ENCODE data around the gene RGS9BP. TPM values are rescaled to one million over a fixed set of nuclear protein-coding genes. Genes with fewer than 3 reads are reported as not detected.
"Not testable (repeated sequence)": the region's sequence is repeated elsewhere in the genome, so short reads cannot be mapped to it uniquely, and the experiment has no call there.

Gene RGS9BP
- total RNA-seq, 1 experiment from 2014 or later, result 0.69 TPM

DNA sequence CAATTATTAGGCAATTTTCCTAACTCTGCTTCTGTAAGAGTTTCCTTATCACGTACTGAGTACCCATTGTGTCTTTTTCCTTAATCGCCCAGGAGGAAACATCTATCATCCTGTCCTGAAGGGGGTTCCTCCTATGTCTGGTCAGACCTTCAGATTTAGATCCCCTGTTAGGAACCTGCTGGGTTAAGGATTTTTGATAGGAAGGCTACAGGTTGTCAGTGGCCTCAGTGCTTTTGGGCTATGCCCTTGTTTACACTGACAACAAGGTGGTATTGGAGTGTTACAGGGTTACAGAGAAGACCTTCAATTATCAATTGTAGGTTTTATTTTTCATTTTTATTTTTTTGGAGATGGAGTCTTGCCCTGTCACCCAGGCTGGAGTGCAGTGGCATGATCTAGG is 19.2 kb downstream of the RGS9BP start:
- not testable (repeated sequence) for DNase-seq (ENCODE audit: low read depth)

DNA sequence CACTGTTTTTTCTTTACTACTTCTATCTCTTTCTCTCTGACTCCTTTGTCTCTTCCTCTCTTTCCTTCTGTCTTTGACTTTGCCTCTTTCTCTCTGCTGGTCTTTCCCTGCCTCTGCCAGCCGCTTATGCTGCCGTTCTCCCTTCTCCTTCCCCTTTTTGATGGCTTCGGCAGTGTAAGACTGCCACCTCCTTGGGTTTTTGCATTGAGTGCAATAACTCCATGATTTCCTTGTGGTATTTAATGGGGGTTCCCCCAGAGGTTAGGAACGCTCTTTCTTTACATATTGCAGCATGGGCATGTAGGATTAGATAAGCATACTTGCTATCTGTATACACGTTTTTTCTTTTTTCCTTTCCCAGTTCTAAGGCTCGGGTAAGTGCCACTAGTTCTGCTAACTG is 19.9 kb downstream of the RGS9BP start:
- DNase-seq (ENCODE audit: low read depth), result not testable (repeated sequence)

GRCh38 chr19:32696771-32697170 is 21.1 kb downstream of the RGS9BP start:
- DNase-seq (ENCODE audit: low read depth), result not testable (repeated sequence)

- DNase-seq (ENCODE audit: low read depth), result not testable (repeated sequence)
Measured at GRCh38 chr19:32700129-32700528, 24.5 kb downstream of the RGS9BP start.

GRCh38 chr19:32702010-32702409 is 26.4 kb downstream of the RGS9BP start:
- no peak for DNase-seq (ENCODE audit: low read depth)

DNA sequence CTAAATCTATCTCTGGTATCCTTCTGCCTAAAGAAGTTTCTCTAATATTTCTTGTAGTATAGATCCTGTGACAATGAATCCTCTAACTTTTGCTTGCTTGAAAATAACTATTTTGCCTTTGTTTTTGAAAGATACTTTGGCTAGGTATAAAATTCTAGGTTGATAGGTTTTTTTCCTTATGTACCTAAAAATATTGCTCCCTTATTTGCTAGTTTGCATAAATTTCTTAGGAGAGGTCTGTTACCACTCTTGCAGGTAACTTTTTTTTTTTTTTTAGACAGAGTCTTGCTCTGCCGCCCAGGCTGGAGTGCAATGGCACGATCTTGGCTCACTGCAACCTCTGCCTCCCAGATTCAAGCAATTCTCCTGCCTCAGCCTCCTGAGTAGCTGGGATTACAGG is 28.4 kb downstream of the RGS9BP start:
- not testable (repeated sequence) for DNase-seq (ENCODE audit: low read depth)

DNA sequence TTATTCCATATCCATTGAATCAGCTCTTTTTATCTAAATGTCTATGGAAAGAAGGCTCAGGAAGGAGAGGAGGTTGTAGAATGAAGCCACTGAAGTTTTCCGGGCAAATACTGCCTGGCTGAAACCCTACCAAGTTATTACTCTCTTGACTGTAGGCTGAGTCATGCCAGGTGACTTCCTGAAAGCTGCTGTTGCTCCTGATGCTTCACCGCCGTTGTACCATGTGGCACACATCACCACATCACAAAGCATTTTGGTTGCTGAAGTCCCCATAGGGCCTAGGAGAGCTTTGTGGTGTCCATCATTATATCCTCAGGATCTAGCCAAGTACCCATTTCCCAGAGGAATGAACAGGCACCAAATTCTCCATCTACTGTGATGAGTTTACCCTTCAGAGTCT is 32.8 kb downstream of the RGS9BP start:
- DNase-seq (ENCODE audit: low read depth), result no peak

DNA sequence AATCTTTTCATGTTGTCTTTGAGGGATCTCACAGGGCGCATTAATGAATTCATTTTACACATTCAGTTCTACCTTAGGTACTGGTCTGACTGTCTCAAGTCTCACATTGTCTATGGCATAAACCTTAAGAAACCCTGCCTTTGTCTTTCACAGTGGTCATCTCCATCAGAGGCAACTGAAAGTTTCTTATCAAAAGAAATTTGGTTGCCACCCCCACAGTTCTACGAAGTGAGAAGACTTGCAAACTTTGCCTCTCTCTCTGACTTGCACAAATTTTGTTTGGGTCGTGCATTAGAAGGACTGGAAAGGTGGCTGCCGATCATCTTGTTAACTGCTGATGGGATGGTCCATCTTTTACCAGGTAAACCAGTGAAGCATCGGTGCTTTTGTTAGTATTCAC is 33.4 kb downstream of the RGS9BP start:
- no peak for DNase-seq (ENCODE audit: low read depth)

GRCh38 chr19:32711747-32712146 is 36.1 kb downstream of the RGS9BP start:
- no peak for DNase-seq (ENCODE audit: low read depth)

DNA sequence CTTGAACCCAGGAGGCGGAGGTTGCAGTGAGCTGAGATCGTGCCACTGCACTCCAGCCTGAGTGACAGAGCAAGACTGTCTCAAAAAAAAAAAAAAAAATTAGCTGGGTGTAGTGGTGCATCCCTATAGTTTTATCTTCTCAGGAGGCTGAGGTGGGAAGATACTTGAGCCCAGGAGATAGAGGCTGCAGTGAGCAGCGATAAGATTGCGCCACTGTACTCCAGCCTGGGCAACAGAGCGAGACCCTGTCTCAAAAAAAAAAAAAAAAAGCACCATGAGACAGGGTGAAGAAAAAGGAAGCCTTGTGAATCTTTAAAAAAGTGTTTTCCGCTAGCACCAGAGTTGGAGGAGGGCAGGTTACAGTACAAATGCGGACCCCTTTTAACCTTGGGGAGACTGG is 40.6 kb downstream of the RGS9BP start:
- not testable (repeated sequence) for DNase-seq (ENCODE audit: low read depth)

DNA sequence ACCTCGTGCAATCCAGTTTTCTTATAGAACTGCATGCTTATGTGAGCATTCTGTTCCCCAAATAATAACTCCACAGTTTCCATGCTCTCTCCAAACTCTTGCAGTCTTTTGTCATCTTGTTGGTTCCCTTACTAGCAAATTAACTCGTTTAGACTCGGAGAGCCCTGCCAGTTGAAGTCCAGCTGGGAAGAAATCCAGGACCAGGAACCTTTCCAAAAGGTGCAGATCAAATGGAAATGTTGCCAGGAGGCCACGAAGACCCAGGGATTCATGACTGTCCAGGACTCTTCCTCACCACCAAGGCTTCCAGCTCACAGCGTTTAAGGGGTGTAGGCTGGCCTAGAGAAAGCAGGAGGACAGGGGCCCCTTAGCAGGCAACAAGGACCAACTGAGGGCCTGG is 41.8 kb downstream of the RGS9BP start:
- DNase-seq (ENCODE audit: low read depth), result no peak

GRCh38 chr19:32718286-32718685 is 42.6 kb downstream of the RGS9BP start:
- no peak for DNase-seq (ENCODE audit: low read depth)

DNA sequence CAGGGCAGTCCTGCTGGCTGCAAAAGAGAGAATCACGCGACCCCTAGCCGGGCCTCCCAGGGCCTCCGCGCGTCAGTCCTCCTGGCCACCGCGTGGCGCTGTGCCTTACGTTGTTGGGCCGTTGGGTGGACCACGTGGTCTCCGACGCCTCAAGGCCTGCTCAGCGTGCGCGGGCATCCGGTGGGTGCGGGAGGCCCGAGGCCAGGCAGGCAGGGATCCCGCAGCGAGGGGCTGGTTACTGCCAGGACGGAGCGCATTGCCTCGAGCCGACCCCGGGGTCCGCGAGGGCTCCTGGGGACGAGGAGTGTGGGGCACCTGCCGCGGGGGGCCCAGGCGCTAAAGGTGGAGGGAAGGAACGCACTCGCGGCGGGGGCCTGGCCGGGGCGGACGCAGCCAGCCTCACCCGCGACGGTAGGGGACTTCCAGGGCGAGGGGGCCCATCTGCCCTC is 44.0 kb downstream of the RGS9BP start, which contains the start of gene TDRD12:
TDRD12 (plus strand) TSS at position 157 of the 449 bp plus-strand sequence. CDS start 306 bp downstream, outside the sequence.
- DNase-seq (ENCODE audit: low read depth), result no peak

DNA sequence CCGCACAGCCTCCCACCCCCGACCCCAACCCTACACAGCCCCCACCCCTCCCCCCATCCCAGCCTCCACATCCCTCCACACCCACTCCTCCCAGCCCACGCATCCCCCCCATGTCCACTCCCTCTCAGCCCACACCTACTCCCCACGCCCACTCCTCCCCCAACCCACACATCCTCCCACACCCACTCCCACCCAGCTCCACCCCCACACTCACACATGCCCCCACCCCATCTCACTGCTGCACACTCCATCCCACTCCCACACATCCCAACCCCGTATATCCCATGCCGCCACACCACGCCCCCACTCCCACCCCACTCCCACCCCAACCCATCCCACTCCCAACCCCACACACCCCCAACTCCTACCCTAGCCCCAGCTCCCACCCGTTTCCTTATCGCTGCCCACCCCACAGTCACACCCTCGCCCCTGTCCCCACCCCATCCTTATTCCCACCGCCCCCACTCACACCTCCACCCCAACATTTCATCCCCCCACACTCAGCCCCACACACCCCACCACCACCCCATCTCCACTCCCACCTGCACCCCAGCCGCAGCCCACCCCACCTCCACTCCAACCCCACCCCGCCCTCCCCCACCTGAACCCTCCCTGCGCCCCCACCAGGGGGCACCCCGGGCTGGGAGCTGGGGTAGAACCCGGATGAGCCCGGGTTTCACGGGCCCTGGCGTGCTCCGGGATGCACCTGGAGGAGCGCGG is 44.7 kb downstream of the RGS9BP start:
- no peak for DNase-seq (ENCODE audit: low read depth)

GRCh38 chr19:32720936-32721250 is 45.2 kb downstream of the RGS9BP start:
- DNase-seq (ENCODE audit: low read depth), result no peak

Other genes with a start within 250 kb of the RGS9BP start
- gene PDCD5, start 94.7 kb upstream of the RGS9BP start, total RNA-seq (2014; rRNA removed), result 150 and 180 TPM in 2 replicates
- 21.8 and 23.8 TPM in 2 replicates for gene ANKRD27, start 668 bp upstream of the RGS9BP start, total RNA-seq (2014; rRNA removed)
- 16.5 and 17.0 TPM in 2 replicates for gene NUDT19, start 16.0 kb downstream of the RGS9BP start, total RNA-seq (2014; rRNA removed)
- 0.52 and 0.71 TPM in 2 replicates for gene TDRD12, start 43.9 kb downstream of the RGS9BP start, total RNA-seq (2014; rRNA removed)
- not detected in 2 replicates for gene SLC7A9, start 193.9 kb downstream of the RGS9BP start, total RNA-seq (2014; rRNA removed)